K562 (cell line): ENCODE measurements around the gene GYS1. TPM values are rescaled to one million over a fixed set of nuclear protein-coding genes. Genes with fewer than 3 reads are reported as not detected.

ENCODE experiments used
- E2F8 ChIP-seq: fragments of 450-650 bp; IDR thresholded peaks from 2 replicates; pipeline ENCODE4 v1.7.1; 2018; ENCODE audit warnings: mild to moderate bottlenecking, low read depth; ENCODE audit not compliant: partially characterized antibody
- ESRRB ChIP-seq: fragments of 250-450 bp; sonication (Bioruptor Pico); IDR thresholded peaks from 2 replicates; pipeline ENCODE4 v1.5.0; 2020; ENCODE audit warnings: mild to moderate bottlenecking, moderate library complexity, borderline replicate concordance
- HINFP ChIP-seq: fragments of 450-650 bp; conservative IDR thresholded peaks from 2 replicates; pipeline ENCODE4 v1.6.1; 2016; ENCODE audit warnings: missing genetic modification characterization, low read depth, mild to moderate bottlenecking, control low read depth, missing compliant biosample characterization
- HNRNPL ChIP-seq: fragments of 200-400 bp; formaldehyde crosslinking; IDR thresholded peaks from 2 replicates; pipeline ENCODE4 v1.6.1; 2017; ENCODE audit warnings: low read depth, mild to moderate bottlenecking, low read length
- MEF2A ChIP-seq: IDR thresholded peaks from 2 replicates; pipeline ENCODE4 v1.6.1; 2011; ENCODE audit warnings: low read depth, mild to moderate bottlenecking, low read length, moderate library complexity; ENCODE audit not compliant: control insufficient read depth
- MLLT1 ChIP-seq, 2 experiments: fragments of 450-650 bp; IDR thresholded peaks; 2 replicates each; pipeline ENCODE4 v1.6.1; 2016
- POLR2AphosphoS5 ChIP-seq: IDR thresholded peaks from 2 replicates; pipeline ENCODE4 v1.6.1; 2011; ENCODE audit warnings: mild to moderate bottlenecking, low read depth, low read length, moderate library complexity; ENCODE audit not compliant: control insufficient read depth, insufficient read depth
- PRPF4 ChIP-seq: fragments of 200-400 bp; formaldehyde crosslinking; IDR thresholded peaks from one replicate; pipeline ENCODE4 v1.6.1; 2017; ENCODE audit warnings: low read length, low read depth, mild to moderate bottlenecking; ENCODE audit not compliant: insufficient read depth, poor library complexity, severe bottlenecking
- REST ChIP-seq, 2 experiments: fragments of 450-650 bp; formaldehyde crosslinking in 1 of 2; IDR thresholded peaks; 2 replicates each; pipeline versions ENCODE4 v1.4.0 to v1.6.1; 2014 to 2020; ENCODE audit warnings: mild to moderate bottlenecking in 2 of 2, borderline replicate concordance in 1 of 2, low read depth in 1 of 2
- RFX1 ChIP-seq: fragments of 450-650 bp; IDR thresholded peaks from 2 replicates; pipeline ENCODE4 v1.6.1; 2016; ENCODE audit warnings: mild to moderate bottlenecking, moderate library complexity
- U2AF1 ChIP-seq: fragments of 200-400 bp; formaldehyde crosslinking; optimal IDR thresholded peaks from 2 replicates; pipeline ENCODE3; 2017; ENCODE audit warnings: mild to moderate bottlenecking, low read depth, low read length, moderate library complexity
- polyA plus RNA-seq, 8 experiments: library from polyadenylated mRNA; depleted of rRNA in 4 of 8; stranded (reverse) in 5 of 8; unstranded in 3 of 8; fragments of >200 nt; fragmentation: Nextera tagmentation in 2 of 8; fragmentation: Illumina TruSeq in 1 of 8; extraction: Ambion mirVana in 2 of 8; extraction: Trizol in 1 of 8; gene quantifications; 2 replicates each; pipeline versions ENCODE4 v1.2.1 to v1.2.3, GENCODE V29; 2011 to 2014; ENCODE audit warnings: inconsistent platforms in 1 of 8, missing spikeins in 1 of 8
- total RNA-seq, 7 experiments: library from RNA; depleted of rRNA in 6 of 7; stranded (reverse); fragments of >200 nt in 6 of 7; fragmentation: Illumina TruSeq in 2 of 7; extraction: Trizol in 2 of 7; gene quantifications; 2 replicates each; pipeline versions ENCODE4 v1.2.1 to v1.2.3, GENCODE V29; 2011 to 2021; ENCODE audit warnings: low replicate concordance in 1 of 7

The GYS1 gene
- total and polyA plus RNA-seq, 9 of the 15 experiments (the other 6 are each of a cell fraction or from before 2014, with no cell fraction given), result 1.9 to 31.1 (median 15.2) TPM

- TF ChIP-seq REST (IDR thresholded peaks at IDR 0.05; ENCODE audit: borderline replicate concordance) (peak; percentile 65), REST (CRISPR knock-in tag; IDR thresholded peaks at IDR 0.05; ENCODE audit: low read depth) (peak; percentile 78), MEF2A (no peak), U2AF1 (no peak), ESRRB (CRISPR knock-in tag) (0 out of 2 replicates have a peak, but pooled peaks have one; percentile 19), PRPF4 (no peak), POLR2AphosphoS5 (peak; percentile 87), RFX1 (peak; percentile 48; the same call in 1 of the 2 replicates), MLLT1 (IDR thresholded peaks at IDR 0.05) (peak; percentile 46 to 73; a peak in 2 of 4 replicates), HNRNPL (no peak; the same call in 1 of the 2 replicates), E2F8 (peak; percentile 53), HINFP (no peak)
Measured at GRCh38 chr19:48967346-48968178, 25.5 kb downstream of the GYS1 start (continued).
